HCT116 (cell line): ENCODE results near the gene TBC1D1. TPM values are rescaled to one million over a fixed set of nuclear protein-coding genes. Genes with fewer than 3 reads are reported as not detected.

Experiments used
- ATAC-seq: fragments of 200-7000 bp; cut with Tn5 transposase; 2 replicates; pipeline ENCODE4 v1.9.1; 2020; ENCODE audit warnings: mild to moderate bottlenecking, moderate library complexity
- BruUV-seq: library from RNA; stranded (reverse); fragments of 400-500 nt; replicated peaks from 2 replicates; lab custom pipeline; 2021; lab: Mats Ljungman, UMichigan
- CTCF ChIA-PET: fragments of 300-600 bp; sonication (Branson Sonifier 250); formaldehyde crosslinking; loops from one replicate; lab custom pipeline; 2021; ENCODE audit warnings: antibody characterized with exemption; lab: Charles Lee
- POLR2A ChIA-PET: fragments of 300-600, 350-600 bp; sonication (Branson Sonifier 250); formaldehyde crosslinking; loops from one replicate; lab custom pipeline; 2021; ENCODE audit warnings: antibody characterized with exemption; lab: Charles Lee
- RAD21 ChIA-PET, 2 experiments: fragments of 300-600 bp; sonication (Branson Sonifier 250); formaldehyde crosslinking; loops; one replicate each; lab custom pipeline; 2023; ENCODE audit warnings: low total read pairs in 2 of 2; ENCODE audit not compliant: uncharacterized antibody in 2 of 2, unreplicated experiment in 2 of 2, low non-redundant PET in 1 of 2; lab: Charles Lee
- DNase-seq: peaks from one replicate; pipeline ENCODE4 v3.0.0-alpha.2; 2010; ENCODE audit warnings: low read depth, low spot score
- H2AFZ ChIP-seq: fragments of 200-600 bp; shearing (Covaris generic), sonication (generic); 2 replicates; pipeline ENCODE4 v1.6.1; 2017; ENCODE audit warnings: low read depth, mixed run types, mixed read lengths, antibody characterized with exemption, low read length; ENCODE audit not compliant: poor library complexity, severe bottlenecking
- H3K27ac ChIP-seq: 2 replicates; pipeline ENCODE4 v1.5.1; 2012; ENCODE audit warnings: low read depth, low read length
- H3K27me3 ChIP-seq: fragments of 200-600 bp; sonication (generic); 2 replicates; pipeline ENCODE4 v1.6.1; 2016; ENCODE audit warnings: mixed run types, low read length, mixed read lengths; ENCODE audit not compliant: insufficient read depth
- H3K36me3 ChIP-seq, 2 experiments: fragments of 200-500 bp in 1 of 2; fragments of 200-600 bp in 1 of 2; sonication (Bioruptor generic) in 1 of 2; sonication (generic) in 1 of 2; 2 replicates each; pipeline versions ENCODE4 v1.5.1 to v1.6.1; 2014 to 2016; ENCODE audit warnings: low read length in 2 of 2, inconsistent platforms in 1 of 2, mixed read lengths in 1 of 2, mixed run types in 1 of 2; ENCODE audit not compliant: insufficient read depth in 2 of 2, control insufficient read depth in 1 of 2
- H3K4me1 ChIP-seq, 2 experiments: fragments of 200-600 bp in 1 of 2; sonication (generic) in 1 of 2; 2 replicates each; pipeline versions ENCODE4 v1.5.1 to v1.6.1; 2012 to 2017; ENCODE audit warnings: low read length in 2 of 2, inconsistent platforms in 1 of 2, mild to moderate bottlenecking in 1 of 2, mixed read lengths in 1 of 2, mixed run types in 1 of 2, moderate library complexity in 1 of 2; ENCODE audit not compliant: insufficient read depth in 2 of 2, control insufficient read depth in 1 of 2
- H3K4me2 ChIP-seq: fragments of 200-600 bp; sonication (generic); 2 replicates; pipeline ENCODE4 v1.6.1; 2017; ENCODE audit warnings: mixed run types, low read length, mixed read lengths
- H3K4me3 ChIP-seq, 2 experiments: fragments of 200-600 bp in 1 of 2; sonication (generic) in 1 of 2; replicated peaks in 1 of 2; 2 replicates each; pipeline ENCODE4 v1.5.1; 2011 to 2016; ENCODE audit warnings: low read length in 2 of 2, control low read depth in 1 of 2, low read depth in 1 of 2, mild to moderate bottlenecking in 1 of 2, mixed read lengths in 1 of 2, mixed run types in 1 of 2
- H3K79me2 ChIP-seq: fragments of 200-600 bp; sonication (generic); 2 replicates; pipeline ENCODE4 v1.6.1; 2017; ENCODE audit warnings: mild to moderate bottlenecking, mixed run types, low read length, moderate library complexity, mixed read lengths; ENCODE audit not compliant: insufficient read depth
- H3K9ac ChIP-seq: fragments of 200-600 bp; sonication (generic); 2 replicates; pipeline ENCODE4 v1.6.1; 2016; ENCODE audit warnings: low read length, mixed read lengths
- H3K9me2 ChIP-seq: fragments of 200-600 bp; sonication (generic), shearing (Covaris generic); 2 replicates; pipeline ENCODE4 v1.6.1; 2017; ENCODE audit warnings: mixed run types, mild to moderate bottlenecking, moderate library complexity; ENCODE audit not compliant: insufficient read depth
- H3K9me3 ChIP-seq, 2 experiments: fragments of 200-500 bp in 1 of 2; fragments of 200-600 bp in 1 of 2; sonication (Bioruptor generic) in 1 of 2; sonication (generic) in 1 of 2; 2 replicates each; pipeline ENCODE4 v1.6.1; 2014 to 2017; ENCODE audit warnings: low read length in 2 of 2, mixed read lengths in 2 of 2, inconsistent platforms in 1 of 2, low read depth in 1 of 2, mild to moderate bottlenecking in 1 of 2, mixed run types in 1 of 2, moderate library complexity in 1 of 2; ENCODE audit not compliant: control insufficient read depth in 1 of 2, insufficient read depth in 1 of 2
- H4K20me1 ChIP-seq: fragments of 200-600 bp; sonication (generic), shearing (Covaris generic); 2 replicates; pipeline ENCODE4 v1.6.1; 2017; ENCODE audit warnings: mixed run types, mild to moderate bottlenecking, moderate library complexity; ENCODE audit not compliant: insufficient read depth
- CBX3 ChIP-seq: IDR thresholded peaks from 2 replicates; pipeline ENCODE4 v1.6.1; 2012; ENCODE audit warnings: low read depth
- CEBPB ChIP-seq: IDR thresholded peaks from 2 replicates; pipeline ENCODE4 v1.6.1; 2012; ENCODE audit warnings: low read depth
- ELF1 ChIP-seq: IDR thresholded peaks from 2 replicates; pipeline ENCODE4 v1.6.1; 2012; ENCODE audit warnings: low read depth, borderline replicate concordance
- EZH2phosphoT487 ChIP-seq: fragments of 200-600 bp; IDR thresholded peaks from 2 replicates; pipeline ENCODE4 v1.6.1; 2018; ENCODE audit warnings: antibody characterized with exemption, borderline replicate concordance
- JUND ChIP-seq: IDR thresholded peaks from 2 replicates; pipeline ENCODE4 v1.6.1; 2012
- POLR2A ChIP-seq: IDR thresholded peaks from 2 replicates; pipeline ENCODE4 v1.7.0; 2011; ENCODE audit warnings: borderline replicate concordance; ENCODE audit not compliant: insufficient read depth, insufficient read length; ENCODE audit errors: extremely low read depth
- RAD21 ChIP-seq: IDR thresholded peaks from 2 replicates; pipeline ENCODE4 v1.6.1; 2012; ENCODE audit warnings: low read depth, mild to moderate bottlenecking
- SIN3A ChIP-seq: IDR thresholded peaks from 2 replicates; pipeline ENCODE4 v1.6.1; 2012; ENCODE audit warnings: low read depth
- SP1 ChIP-seq: IDR thresholded peaks from 2 replicates; pipeline ENCODE4 v1.6.1; 2012; ENCODE audit warnings: low read depth
- YY1 ChIP-seq: IDR thresholded peaks from 2 replicates; pipeline ENCODE4 v1.6.1; 2011; ENCODE audit warnings: low read length, low read depth, moderate library complexity, mild to moderate bottlenecking; ENCODE audit not compliant: insufficient replicate concordance; ENCODE audit errors: extremely low read depth
- ZNF274 ChIP-seq: fragments of 200-500 bp; sonication (Bioruptor generic); IDR thresholded peaks from 2 replicates; pipeline ENCODE4 v1.6.1; 2014; ENCODE audit warnings: mild to moderate bottlenecking, low read depth, low read length, inconsistent platforms
- intact Hi-C: fragments of 100-400 bp; cut with micrococcal nuclease; formaldehyde crosslinking; loops from 2 replicates; pipeline ENCODE4 v1.10.0; 2022
- total RNA-seq: library from RNA; stranded (reverse); gene quantifications from one replicate; pipeline ENCODE4 v1.2.1, GENCODE V29; 2021; ENCODE audit not compliant: unreplicated experiment
- TF ChIP-seq, protein P1 (sequence below): IDR thresholded peaks from 2 replicates; pipeline ENCODE4 v1.6.1; 2012
- TF ChIP-seq, protein P2 (sequence below): IDR thresholded peaks from 2 replicates; pipeline ENCODE4 v1.6.1; 2011; ENCODE audit warnings: mild to moderate bottlenecking, low read length, moderate library complexity; ENCODE audit not compliant: insufficient replicate concordance; ENCODE audit errors: extremely low read depth

The TBC1D1 gene
- total RNA-seq, 1 experiment from 2014 or later, result 82.7 TPM

- intact Hi-C loops, result no loop called here
- no TSS peak for BruUV-seq
These were observed 19.2 kb downstream of the TBC1D1 start for GRCh38 chr4:37910091-37910486.

More at GRCh38 chr4:37910091-37910486, 19.2 kb downstream of the TBC1D1 start:
- ChIA-PET CTCF (no interaction called here), POLR2A (no interaction called here)
- no peaks in the 10 kb centered on the region for H3K9me3 ChIP-seq
- H3K27me3 ChIP-seq, result no peaks in the 10 kb centered on the region
- H3K4me3 ChIP-seq, result no peak overlapping the region
- no peaks in the 10 kb centered on the region for H3K79me2 ChIP-seq
- peaks cover 0 to 6% of the 10 kb centered on the region in 2 experiments; a peak in 2 of 4 replicates for H3K4me1 ChIP-seq
- H3K36me3 ChIP-seq, result no peaks in the 10 kb centered on the region
- H3K4me2 ChIP-seq, result no peak overlapping the region
- no peak overlapping the region for H3K9ac ChIP-seq
- H3K9me2 ChIP-seq, result no peaks in the 10 kb centered on the region
- H3K27ac ChIP-seq, result no peak overlapping the region
- no peaks in the 10 kb centered on the region for H4K20me1 ChIP-seq
- no peak for TF ChIP-seq SIN3A
- no peak for TF ChIP-seq ZNF274
- TF ChIP-seq EZH2phosphoT487, result no peak
- no peak for TF ChIP-seq CEBPB
- TF ChIP-seq YY1, result no peak
- TF ChIP-seq SP1, result no peak
- TF ChIP-seq CBX3, result no peak
- TF ChIP-seq, protein P1, sequence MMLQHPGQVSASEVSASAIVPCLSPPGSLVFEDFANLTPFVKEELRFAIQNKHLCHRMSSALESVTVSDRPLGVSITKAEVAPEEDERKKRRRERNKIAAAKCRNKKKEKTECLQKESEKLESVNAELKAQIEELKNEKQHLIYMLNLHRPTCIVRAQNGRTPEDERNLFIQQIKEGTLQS, result no peak
- no peak for TF ChIP-seq JUND
- TF ChIP-seq ELF1, result no peak
- TF ChIP-seq, protein P2, sequence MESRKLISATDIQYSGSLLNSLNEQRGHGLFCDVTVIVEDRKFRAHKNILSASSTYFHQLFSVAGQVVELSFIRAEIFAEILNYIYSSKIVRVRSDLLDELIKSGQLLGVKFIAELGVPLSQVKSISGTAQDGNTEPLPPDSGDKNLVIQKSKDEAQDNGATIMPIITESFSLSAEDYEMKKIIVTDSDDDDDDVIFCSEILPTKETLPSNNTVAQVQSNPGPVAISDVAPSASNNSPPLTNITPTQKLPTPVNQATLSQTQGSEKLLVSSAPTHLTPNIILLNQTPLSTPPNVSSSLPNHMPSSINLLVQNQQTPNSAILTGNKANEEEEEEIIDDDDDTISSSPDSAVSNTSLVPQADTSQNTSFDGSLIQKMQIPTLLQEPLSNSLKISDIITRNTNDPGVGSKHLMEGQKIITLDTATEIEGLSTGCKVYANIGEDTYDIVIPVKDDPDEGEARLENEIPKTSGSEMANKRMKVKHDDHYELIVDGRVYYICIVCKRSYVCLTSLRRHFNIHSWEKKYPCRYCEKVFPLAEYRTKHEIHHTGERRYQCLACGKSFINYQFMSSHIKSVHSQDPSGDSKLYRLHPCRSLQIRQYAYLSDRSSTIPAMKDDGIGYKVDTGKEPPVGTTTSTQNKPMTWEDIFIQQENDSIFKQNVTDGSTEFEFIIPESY, result no peak
- TF ChIP-seq POLR2A, result no peak
- TF ChIP-seq RAD21, result no peak
- TF ChIP-seq, all 23 proteins: peak for 0
- ATAC-seq (no peak), DNase-seq (no peak)
- no peak overlapping the region for H2AFZ ChIP-seq
- RAD21 ChIA-PET, result no interaction called here
